H9 (cell line): ENCODE measurements around the gene ZNF513. TPM values are rescaled to one million over a fixed set of nuclear protein-coding genes. Genes with fewer than 3 reads are reported as not detected.

Source experiments
- DNase-seq: peaks from one replicate; pipeline ENCODE4 v3.0.0-alpha.2; 2017
- H2AFZ ChIP-seq: one replicate; pipeline ENCODE4 v1.6.1; 2013; ENCODE audit warnings: mild to moderate bottlenecking, low read length, control low read depth, moderate library complexity
- H2AK5ac ChIP-seq: 2 replicates; pipeline ENCODE4 v1.6.1; 2013; ENCODE audit warnings: low read length, control low read depth, mixed read lengths; ENCODE audit not compliant: insufficient read length
- H2BK120ac ChIP-seq: one replicate; pipeline ENCODE4 v1.6.1; 2013; ENCODE audit warnings: low read depth, mild to moderate bottlenecking, low read length, control low read depth, inconsistent platforms; ENCODE audit not compliant: poor library complexity, severe bottlenecking
- H2BK12ac ChIP-seq: 2 replicates; pipeline ENCODE4 v1.6.1; 2013; ENCODE audit warnings: low read length, control low read depth, mixed read lengths, low read depth; ENCODE audit not compliant: insufficient read length
- H2BK15ac ChIP-seq: 2 replicates; pipeline ENCODE4 v1.6.1; 2013; ENCODE audit warnings: low read depth, low read length, control low read depth
- H2BK20ac ChIP-seq: one replicate; pipeline ENCODE4 v1.6.1; 2013; ENCODE audit warnings: low read depth, mild to moderate bottlenecking, low read length, control low read depth, inconsistent platforms; ENCODE audit not compliant: poor library complexity, severe bottlenecking
- H2BK5ac ChIP-seq: 2 replicates; pipeline ENCODE4 v1.6.1; 2013; ENCODE audit warnings: low read length, control low read depth, mixed read lengths; ENCODE audit not compliant: insufficient read length
- H3K14ac ChIP-seq: 2 replicates; pipeline ENCODE4 v1.6.1; 2013; ENCODE audit warnings: low read length, control low read depth; ENCODE audit not compliant: insufficient read depth
- H3K18ac ChIP-seq: 2 replicates; pipeline ENCODE4 v1.6.1; 2013; ENCODE audit warnings: low read depth, mild to moderate bottlenecking, mixed read lengths, low read length, control low read depth; ENCODE audit not compliant: insufficient read length
- H3K23ac ChIP-seq: 2 replicates; pipeline ENCODE4 v1.6.1; 2013; ENCODE audit warnings: low read length, control low read depth, mixed read lengths, low read depth; ENCODE audit not compliant: insufficient read length
- H3K23me2 ChIP-seq: 2 replicates; pipeline ENCODE4 v1.6.1; 2013; ENCODE audit warnings: low read depth, mild to moderate bottlenecking, mixed read lengths, low read length, control low read depth; ENCODE audit not compliant: insufficient read length, poor library complexity, severe bottlenecking
- H3K27ac ChIP-seq: 2 replicates; pipeline ENCODE4 v1.5.1; 2013; ENCODE audit warnings: low read length, control low read depth, mixed read lengths, low read depth; ENCODE audit not compliant: insufficient read length
- H3K27me3 ChIP-seq: 2 replicates; pipeline ENCODE4 v1.6.1; 2013; ENCODE audit warnings: low read length, control low read depth, inconsistent platforms; ENCODE audit not compliant: insufficient read depth
- H3K4ac ChIP-seq: 2 replicates; pipeline ENCODE4 v1.6.1; 2013; ENCODE audit warnings: low read depth, mild to moderate bottlenecking, control low read depth, inconsistent platforms, low read length, moderate library complexity
- H3K4me1 ChIP-seq: 2 replicates; pipeline ENCODE4 v1.6.1; 2013; ENCODE audit warnings: low read length, control low read depth, inconsistent platforms; ENCODE audit not compliant: insufficient read depth
- H3K4me2 ChIP-seq: 2 replicates; pipeline ENCODE4 v1.6.1; 2013; ENCODE audit warnings: low read length, control low read depth, mixed read lengths; ENCODE audit not compliant: insufficient read length, insufficient read depth
- H3K56ac ChIP-seq: 2 replicates; pipeline ENCODE4 v1.6.1; 2013; ENCODE audit warnings: low read depth, mild to moderate bottlenecking, mixed read lengths, low read length, control low read depth; ENCODE audit not compliant: insufficient read length
- H3K79me1 ChIP-seq: 2 replicates; pipeline ENCODE4 v1.6.1; 2013; ENCODE audit warnings: low read depth, mild to moderate bottlenecking, moderate library complexity, low read length, control low read depth, inconsistent platforms; ENCODE audit not compliant: insufficient read depth, poor library complexity, severe bottlenecking
- H3K79me2 ChIP-seq: 2 replicates; pipeline ENCODE4 v1.6.1; 2013; ENCODE audit warnings: low read length, control low read depth, inconsistent platforms; ENCODE audit not compliant: insufficient read depth
- H3K9ac ChIP-seq: 2 replicates; pipeline ENCODE4 v1.6.1; 2013; ENCODE audit warnings: low read length, control low read depth, mixed read lengths; ENCODE audit not compliant: insufficient read length; ENCODE audit errors: extremely low read depth
- H3K9me3 ChIP-seq: one replicate; pipeline ENCODE4 v1.6.1; 2013; ENCODE audit warnings: low read depth, low read length, inconsistent platforms; ENCODE audit not compliant: control insufficient read depth
- H3T11ph ChIP-seq: one replicate; pipeline ENCODE4 v1.6.1; 2013; ENCODE audit warnings: mild to moderate bottlenecking, low read length, control low read depth, inconsistent platforms
- H4K20me1 ChIP-seq: one replicate; pipeline ENCODE4 v1.6.1; 2013; ENCODE audit not compliant: control insufficient read depth, insufficient read length, insufficient read depth
- H4K5ac ChIP-seq: 2 replicates; pipeline ENCODE4 v1.6.1; 2013; ENCODE audit warnings: low read depth, mild to moderate bottlenecking, mixed read lengths, low read length, control low read depth; ENCODE audit not compliant: insufficient read length
- H4K8ac ChIP-seq: replicated peaks from 2 replicates; pipeline ENCODE4 v1.6.1; 2013; ENCODE audit warnings: low read length, control low read depth, mixed read lengths, low read depth; ENCODE audit not compliant: insufficient read length
- H4K91ac ChIP-seq: 2 replicates; pipeline ENCODE4 v1.6.1; 2013; ENCODE audit warnings: low read depth, mild to moderate bottlenecking, moderate library complexity, mixed read lengths, low read length, control low read depth; ENCODE audit not compliant: insufficient read length
- H3K27ac Mint-ChIP-seq, 3 experiments: 2 replicates in 2 of 3; 3 replicates in 1 of 3; pipeline ENCODE4 v1.8.0; 2020 to 2021; ENCODE audit warnings: mixed read lengths in 3 of 3, mild to moderate bottlenecking in 1 of 3, moderate library complexity in 1 of 3
- H3K27me3 Mint-ChIP-seq: 2 replicates; pipeline ENCODE4 v1.8.0; 2021; ENCODE audit warnings: low read depth, mild to moderate bottlenecking, moderate library complexity, mixed read lengths
- H3K36me3 Mint-ChIP-seq, 3 experiments: 2 replicates in 2 of 3; 3 replicates in 1 of 3; pipeline ENCODE4 v1.8.0; 2020 to 2021; ENCODE audit warnings: low read depth in 3 of 3, mixed read lengths in 3 of 3; ENCODE audit not compliant: insufficient read depth in 1 of 3
- H3K4me1 Mint-ChIP-seq, 2 experiments: 2 replicates each; pipeline ENCODE4 v1.8.0; 2020; ENCODE audit warnings: mixed read lengths in 2 of 2
- H3K4me3 Mint-ChIP-seq, 2 experiments: 2 replicates in 1 of 2; 3 replicates in 1 of 2; pipeline ENCODE4 v1.8.0; 2020 to 2021; ENCODE audit warnings: mild to moderate bottlenecking in 2 of 2, mixed read lengths in 2 of 2, moderate library complexity in 1 of 2
- H3K9me3 Mint-ChIP-seq, 2 experiments: 2 replicates in 1 of 2; 3 replicates in 1 of 2; pipeline ENCODE4 v1.8.0; 2020; ENCODE audit warnings: mild to moderate bottlenecking in 2 of 2, mixed read lengths in 2 of 2, moderate library complexity in 1 of 2
- WGBS: extraction: QIAGEN DNeasy Blood & Tissue Kit; methylation state at CpG from one replicate; pipeline ENCODE4 v1.1.7; 2013; ENCODE audit warnings: missing lambda C conversion rate, low lambda C conversion rate, mixed read lengths; ENCODE audit not compliant: insufficient read length; ENCODE audit errors: extremely low coverage; 5-methylcytosine and 5-hydroxymethylcytosine counted together
- total RNA-seq: library from RNA; stranded (reverse); gene quantifications from 2 replicates; pipeline ENCODE4 v1.2.1, GENCODE V29; 2021
- TF ChIP-seq, protein P1 (sequence below): fragments of 200-600 bp; sonication (generic); conservative IDR thresholded peaks from 3 replicates; pipeline ENCODE4 v1.8.0; 2021; ENCODE audit warnings: antibody characterized with exemption, mild to moderate bottlenecking

The ZNF513 gene
- total RNA-seq, 1 experiment from 2014 or later, result 26.5 TPM

DNA sequence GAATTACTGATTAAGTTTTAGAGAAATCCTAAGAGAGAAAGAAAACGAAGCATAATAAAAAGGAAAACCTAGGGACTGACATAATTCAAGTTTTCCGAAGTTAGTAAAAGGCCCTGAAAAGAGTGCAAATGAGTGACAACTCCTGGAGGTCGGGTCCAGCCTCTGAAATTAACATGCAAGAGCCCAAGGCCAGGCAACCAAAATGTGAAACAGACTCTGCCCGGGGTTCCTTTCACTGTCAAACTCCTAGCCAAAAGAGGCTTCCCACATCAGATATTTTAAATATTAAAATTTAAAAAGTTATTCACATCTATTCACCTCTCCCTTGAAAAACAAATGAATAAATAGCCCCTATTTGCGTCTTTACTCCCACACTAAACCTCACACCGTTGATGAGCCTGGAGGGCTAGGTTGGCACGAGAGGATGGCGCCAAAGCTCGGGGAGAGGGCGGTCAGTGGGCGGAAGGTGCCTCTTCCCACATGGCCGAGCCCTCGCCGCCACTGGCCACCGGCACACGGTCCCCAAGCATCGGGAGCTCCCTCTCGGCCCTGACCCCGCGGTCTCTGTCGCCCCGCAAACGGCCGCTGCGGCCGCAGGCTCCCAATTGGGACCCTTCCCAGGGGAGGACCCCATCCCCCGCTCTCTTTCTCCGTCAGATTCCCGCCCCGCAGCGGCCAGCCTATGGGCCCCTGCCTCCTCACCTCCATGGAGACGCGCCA lies 28.2 kb upstream of the ZNF513 start:
- no peak overlapping the region for H3T11ph ChIP-seq
- H3K4me3 Mint-ChIP-seq, result peak overlapping the region; percentile 89 to 93
- H3K27ac ChIP-seq, result no peak overlapping the region
- no peak overlapping the region for H3K56ac ChIP-seq
- H3K9me3 Mint-ChIP-seq, result peaks cover 4 to 11% of the 10 kb centered on the region in 2 experiments; a peak in 2 of 5 replicates
- H3K27ac Mint-ChIP-seq, result peak overlapping the region; percentile 61 to 93 (median 87); a peak in 4 of 7 replicates
- peaks cover 9% of the 10 kb centered on the region for H3K23me2 ChIP-seq
- WGBS, result no CpG with 5 or more reads among the region's 33 CpGs
- H4K20me1 ChIP-seq, result no peaks in the 10 kb centered on the region
- no peak overlapping the region for H2BK120ac ChIP-seq
- H4K91ac ChIP-seq, result no peak overlapping the region
- H2BK5ac ChIP-seq, result no peak overlapping the region
- H3K36me3 Mint-ChIP-seq, result peaks cover 4 to 28% (median 20%) of the 10 kb centered on the region in 3 experiments; a peak in 6 of 7 replicates
- no peaks in the 10 kb centered on the region for H3K27me3 ChIP-seq
- peak overlapping the region; percentile 74 for H3K4me2 ChIP-seq
- H3K14ac ChIP-seq, result peak overlapping the region; percentile 49
- peaks cover 34% of the 10 kb centered on the region; the same call in 1 of the 2 replicates for H3K79me2 ChIP-seq
- H3K9ac ChIP-seq, result peak overlapping the region; percentile 86
- no peak overlapping the region for H4K5ac ChIP-seq
- no peak overlapping the region for H2AFZ ChIP-seq
- no peak overlapping the region for H2AK5ac ChIP-seq
- no peaks in the 10 kb centered on the region for H3K4me1 ChIP-seq
- H2BK15ac ChIP-seq, result no peak overlapping the region
- no peak overlapping the region for H3K4ac ChIP-seq
- no peak overlapping the region for H2BK20ac ChIP-seq
- no peaks in the 10 kb centered on the region for H3K9me3 ChIP-seq
- peaks cover 3% of the 10 kb centered on the region for H3K79me1 ChIP-seq
- no peak overlapping the region for H3K23ac ChIP-seq
- no peak for DNase-seq
- no peaks in the 10 kb centered on the region; the same call in 1 of the 2 replicates for H3K27me3 Mint-ChIP-seq
- peaks cover 18 to 20% of the 10 kb centered on the region in 2 experiments for H3K4me1 Mint-ChIP-seq
- no peak overlapping the region for H3K18ac ChIP-seq
- TF ChIP-seq, protein P1, sequence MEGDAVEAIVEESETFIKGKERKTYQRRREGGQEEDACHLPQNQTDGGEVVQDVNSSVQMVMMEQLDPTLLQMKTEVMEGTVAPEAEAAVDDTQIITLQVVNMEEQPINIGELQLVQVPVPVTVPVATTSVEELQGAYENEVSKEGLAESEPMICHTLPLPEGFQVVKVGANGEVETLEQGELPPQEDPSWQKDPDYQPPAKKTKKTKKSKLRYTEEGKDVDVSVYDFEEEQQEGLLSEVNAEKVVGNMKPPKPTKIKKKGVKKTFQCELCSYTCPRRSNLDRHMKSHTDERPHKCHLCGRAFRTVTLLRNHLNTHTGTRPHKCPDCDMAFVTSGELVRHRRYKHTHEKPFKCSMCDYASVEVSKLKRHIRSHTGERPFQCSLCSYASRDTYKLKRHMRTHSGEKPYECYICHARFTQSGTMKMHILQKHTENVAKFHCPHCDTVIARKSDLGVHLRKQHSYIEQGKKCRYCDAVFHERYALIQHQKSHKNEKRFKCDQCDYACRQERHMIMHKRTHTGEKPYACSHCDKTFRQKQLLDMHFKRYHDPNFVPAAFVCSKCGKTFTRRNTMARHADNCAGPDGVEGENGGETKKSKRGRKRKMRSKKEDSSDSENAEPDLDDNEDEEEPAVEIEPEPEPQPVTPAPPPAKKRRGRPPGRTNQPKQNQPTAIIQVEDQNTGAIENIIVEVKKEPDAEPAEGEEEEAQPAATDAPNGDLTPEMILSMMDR, result no peak
- H4K8ac ChIP-seq, result no peak overlapping the region
- no peak overlapping the region for H2BK12ac ChIP-seq
